GM12865 (cell line): ENCODE results near the gene CCNH.

Source experiments
- DNase-seq: peaks from one replicate; pipeline ENCODE4 v3.0.0; 2010; ENCODE audit warnings: low read depth
- H3K4me3 ChIP-seq: 2 replicates; pipeline ENCODE4 v1.5.1; 2011; ENCODE audit warnings: mild to moderate bottlenecking, low read depth, low read length, control low read depth
- TF ChIP-seq, protein P1 (sequence below): IDR thresholded peaks from 2 replicates; pipeline ENCODE4 v1.5.1; 2011; ENCODE audit warnings: low read length, control low read depth, low read depth, inconsistent platforms; ENCODE audit not compliant: insufficient read depth; ENCODE audit errors: missing control alignments

Gene CCNH

DNA sequence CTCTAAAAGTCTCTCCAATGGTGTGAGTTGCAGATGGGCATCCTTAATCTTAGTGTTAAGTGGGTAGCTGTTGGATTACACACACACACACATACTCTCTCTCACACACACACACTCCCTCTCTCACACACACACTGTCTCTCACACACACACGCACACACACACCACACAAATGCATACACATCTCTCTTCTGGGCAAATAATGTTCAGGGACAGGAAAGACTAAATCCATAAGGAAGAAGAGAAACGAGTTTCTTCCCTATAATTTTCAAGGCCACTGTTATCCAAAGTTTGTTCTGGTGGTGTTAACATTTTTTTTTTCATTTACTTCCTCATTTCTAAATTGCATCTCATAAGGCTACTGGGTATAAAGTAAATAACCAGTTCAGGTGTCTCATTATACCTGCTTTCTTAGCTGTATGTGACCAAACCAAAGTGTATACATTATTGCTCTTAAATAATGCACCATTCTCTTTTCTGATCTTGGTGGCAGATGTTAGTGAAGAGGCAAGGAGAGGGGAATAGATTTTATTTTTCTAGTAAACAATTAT, 22.5 kb upstream of the CCNH start:
- TF ChIP-seq, protein P1, sequence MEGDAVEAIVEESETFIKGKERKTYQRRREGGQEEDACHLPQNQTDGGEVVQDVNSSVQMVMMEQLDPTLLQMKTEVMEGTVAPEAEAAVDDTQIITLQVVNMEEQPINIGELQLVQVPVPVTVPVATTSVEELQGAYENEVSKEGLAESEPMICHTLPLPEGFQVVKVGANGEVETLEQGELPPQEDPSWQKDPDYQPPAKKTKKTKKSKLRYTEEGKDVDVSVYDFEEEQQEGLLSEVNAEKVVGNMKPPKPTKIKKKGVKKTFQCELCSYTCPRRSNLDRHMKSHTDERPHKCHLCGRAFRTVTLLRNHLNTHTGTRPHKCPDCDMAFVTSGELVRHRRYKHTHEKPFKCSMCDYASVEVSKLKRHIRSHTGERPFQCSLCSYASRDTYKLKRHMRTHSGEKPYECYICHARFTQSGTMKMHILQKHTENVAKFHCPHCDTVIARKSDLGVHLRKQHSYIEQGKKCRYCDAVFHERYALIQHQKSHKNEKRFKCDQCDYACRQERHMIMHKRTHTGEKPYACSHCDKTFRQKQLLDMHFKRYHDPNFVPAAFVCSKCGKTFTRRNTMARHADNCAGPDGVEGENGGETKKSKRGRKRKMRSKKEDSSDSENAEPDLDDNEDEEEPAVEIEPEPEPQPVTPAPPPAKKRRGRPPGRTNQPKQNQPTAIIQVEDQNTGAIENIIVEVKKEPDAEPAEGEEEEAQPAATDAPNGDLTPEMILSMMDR, result no peak
- H3K4me3 ChIP-seq, result no peak overlapping the region

GRCh38 chr5:87434461-87434860, 21.7 kb upstream of the CCNH start:
- H3K4me3 ChIP-seq, result no peak overlapping the region
- TF ChIP-seq, protein P1, result no peak
- DNase-seq, result no peak

More for the DNA sequence above, 22.5 kb upstream of the CCNH start:
- no peak for DNase-seq

DNA sequence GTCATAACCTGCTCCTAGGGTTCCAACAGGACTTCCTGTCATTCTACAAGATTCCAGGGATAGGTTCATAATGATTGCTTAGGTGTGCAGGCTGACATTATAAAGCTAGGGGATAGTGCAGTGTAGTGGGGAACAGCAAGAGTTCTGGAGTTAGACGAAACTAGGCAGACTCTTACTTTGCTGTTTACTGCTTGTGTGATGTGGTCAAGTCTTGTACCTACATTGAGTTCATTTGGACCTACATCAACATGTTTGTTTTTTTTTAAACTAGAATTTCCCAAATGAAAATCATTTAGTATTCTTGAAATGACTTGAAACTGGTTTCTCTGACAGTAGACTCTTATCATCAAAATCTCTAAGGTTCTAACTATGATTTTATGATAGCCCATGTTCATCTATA, 21.2 kb upstream of the CCNH start:
- no peak for DNase-seq
- no peak overlapping the region for H3K4me3 ChIP-seq
- TF ChIP-seq, protein P1, result no peak

DNA sequence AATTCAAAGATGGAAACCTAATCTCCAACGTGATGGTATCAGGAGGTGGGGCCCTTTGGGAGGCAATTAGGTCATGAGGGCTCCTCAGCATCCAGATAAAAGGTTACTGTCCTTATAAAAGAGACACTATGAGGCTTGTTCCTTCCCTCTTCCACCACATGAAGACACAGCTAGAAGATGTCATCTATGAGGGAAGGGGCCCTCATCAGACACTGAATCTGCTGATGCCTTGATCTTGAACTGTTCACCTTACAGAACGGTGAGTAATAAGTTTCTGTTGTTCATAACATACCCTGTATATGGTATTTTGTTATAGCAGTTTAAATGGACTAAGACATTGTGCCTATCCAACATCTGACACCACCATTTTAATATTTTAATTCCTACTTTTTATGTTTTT, 19.7 kb upstream of the CCNH start:
- H3K4me3 ChIP-seq, result no peak overlapping the region
- TF ChIP-seq, protein P1, result no peak
- DNase-seq, result no peak

GRCh38 chr5:87430863-87431457, 18.2 kb upstream of the CCNH start:
- TF ChIP-seq, protein P1, result no peak
- H3K4me3 ChIP-seq, result no peak overlapping the region
- DNase-seq, result no peak

GRCh38 chr5:87423755-87424154, 11.0 kb upstream of the CCNH start:
- TF ChIP-seq, protein P1, result no peak
- no peak for DNase-seq

GRCh38 chr5:87421307-87421706, 8.6 kb upstream of the CCNH start:
- DNase-seq, result no peak
- TF ChIP-seq, protein P1, result no peak
- H3K4me3 ChIP-seq, result no peak overlapping the region

More at GRCh38 chr5:87423755-87424154, 11.0 kb upstream of the CCNH start:
- no peak overlapping the region for H3K4me3 ChIP-seq
